Activated CD4-positive, alpha-beta T cell treated with anti-CD3 and anti-CD28 coated beads, Interleukin-10, Interleukin-2, amounts not matched to agents 100 ng/mL and 50 ng/mL, durations not matched to agents 16 hours and 8 hours (primary cell): Measurements from ENCODE around the gene CALN1.
"Not testable (repeated sequence)": the region's sequence is repeated elsewhere in the genome, so short reads cannot be mapped to it uniquely, and the experiment has no call there.

Experiments
- DNase-seq: peaks from one replicate; pipeline ENCODE4 v3.0.0-alpha.2; 2020

CALN1 gene

GRCh38 chr7:71937840-71938371, 474.2 kb downstream of the CALN1 start:
- no peak for DNase-seq

- no peak for DNase-seq
These were observed 476.5 kb downstream of the CALN1 start for GRCh38 chr7:71935674-71936073.

DNA sequence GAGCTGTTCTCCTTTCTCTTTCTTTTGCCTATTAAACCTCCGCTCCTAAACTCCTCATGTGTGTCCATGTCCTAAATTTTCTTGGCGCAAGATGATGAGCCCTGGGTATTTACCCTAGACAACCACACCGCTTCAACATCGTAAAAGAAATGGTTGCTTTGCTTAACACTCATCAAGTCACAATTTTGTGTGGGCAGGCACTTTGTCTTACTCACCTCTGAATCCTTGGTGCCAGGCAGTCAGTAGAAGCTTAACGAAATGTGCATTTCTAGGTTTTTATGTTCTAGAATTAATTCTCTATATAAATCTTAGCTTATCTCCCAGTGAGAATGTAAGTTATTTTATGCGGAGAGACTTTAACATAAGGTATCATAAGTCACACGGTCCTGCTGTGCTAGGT, 478.7 kb downstream of the CALN1 start:
- no peak for DNase-seq

GRCh38 chr7:71925663-71926062, 486.5 kb downstream of the CALN1 start:
- no peak for DNase-seq

- not testable (repeated sequence) for DNase-seq
These were observed 497.9 kb downstream of the CALN1 start for GRCh38 chr7:71914204-71914603.

DNA sequence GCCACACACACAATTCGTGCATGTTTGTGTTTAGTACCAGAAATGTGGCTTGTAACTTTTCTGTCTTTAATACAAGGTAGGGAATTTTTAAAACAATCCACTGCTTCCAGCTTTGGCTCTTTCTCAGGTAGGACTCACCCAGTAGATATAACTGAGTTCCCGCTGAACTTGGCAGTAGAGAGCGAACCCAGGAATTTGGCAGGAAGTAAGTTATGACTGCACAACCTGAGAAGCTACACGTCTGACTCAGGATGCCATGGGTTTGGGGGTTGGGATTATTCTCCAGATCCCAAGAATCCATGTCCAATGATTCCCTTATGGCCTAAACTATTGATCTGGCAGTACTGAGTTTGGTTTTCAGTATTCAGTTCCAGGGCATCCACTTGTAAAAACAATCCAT, 499.7 kb downstream of the CALN1 start:
- no peak for DNase-seq

DNA sequence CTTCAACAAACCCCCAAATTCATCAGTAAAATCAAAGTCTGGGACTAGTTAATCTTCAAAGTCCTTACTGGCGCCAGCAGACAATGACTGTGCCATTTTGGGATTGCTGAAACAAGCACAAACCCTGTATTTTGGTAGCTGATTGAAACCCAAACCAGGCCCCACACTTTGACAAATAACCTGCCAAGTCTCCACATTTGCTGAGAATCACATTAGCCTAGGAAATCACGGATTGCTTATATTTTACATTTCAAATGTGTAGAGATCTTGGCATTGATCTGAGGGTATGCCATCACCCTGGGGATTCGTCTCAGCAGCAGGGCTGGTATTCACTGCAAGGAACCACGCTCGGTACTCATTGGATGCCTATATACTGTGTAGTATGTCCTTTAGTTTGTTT, 501.1 kb downstream of the CALN1 start:
- no peak for DNase-seq

GRCh38 chr7:71905821-71906220, 506.3 kb downstream of the CALN1 start:
- DNase-seq: no peak

DNA sequence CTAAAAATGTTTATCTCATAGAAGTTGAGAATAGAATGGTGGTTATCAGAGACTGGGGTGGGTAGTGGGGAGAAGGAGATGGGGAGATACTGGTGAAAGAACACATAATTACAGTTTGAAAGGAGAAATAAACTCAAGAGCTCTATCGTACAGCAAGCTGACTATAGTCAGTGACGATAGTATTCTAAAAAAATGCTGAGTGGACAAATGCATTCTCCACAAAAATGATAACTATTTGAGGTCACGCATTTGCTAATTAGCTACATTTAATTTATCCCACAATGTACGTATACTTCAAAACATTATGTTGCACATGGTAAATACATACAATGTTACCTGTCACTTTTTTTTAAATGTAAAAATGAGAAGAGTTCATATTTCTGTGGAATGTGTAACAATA, 507.7 kb downstream of the CALN1 start:
- no peak for DNase-seq

DNA sequence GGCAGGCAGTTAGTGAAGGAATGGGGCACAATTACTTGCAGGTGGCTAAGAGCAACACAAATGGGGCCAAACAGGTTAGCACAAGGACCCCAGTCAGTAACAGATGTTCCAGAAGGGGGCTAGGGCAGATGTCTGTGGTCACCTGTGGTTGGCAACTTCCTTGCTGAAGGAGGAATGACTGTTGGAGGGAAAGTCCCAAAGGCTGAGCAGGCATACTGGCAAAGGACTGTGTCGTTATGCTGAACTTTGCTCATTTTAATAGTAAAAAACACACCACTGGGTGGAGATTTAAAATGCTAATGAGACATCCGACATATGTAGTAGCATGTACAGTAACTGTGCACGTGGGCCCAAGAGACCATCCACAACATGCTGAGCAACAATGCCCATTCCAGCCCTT, 511.6 kb downstream of the CALN1 start:
- peak; percentile 1 for DNase-seq

DNA sequence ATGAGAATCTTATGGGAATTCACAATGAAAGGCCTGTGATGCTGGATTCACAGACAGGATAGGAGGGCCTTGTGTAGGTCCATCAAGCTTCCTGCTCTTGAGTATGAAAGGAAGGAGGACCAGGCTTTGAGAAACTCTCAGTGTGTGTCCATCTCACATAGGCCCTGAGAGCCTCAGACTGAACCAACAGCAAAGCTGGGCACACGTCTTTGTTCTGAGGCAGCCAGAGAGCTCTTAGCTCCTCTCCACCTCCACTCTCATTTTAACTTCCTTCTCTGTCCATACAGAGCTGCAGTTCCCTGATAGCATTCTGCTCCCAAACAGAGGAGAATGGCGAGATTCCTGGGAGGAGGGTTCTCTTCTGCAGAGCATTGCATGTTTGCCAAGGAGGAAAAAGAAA, 515.6 kb downstream of the CALN1 start:
- DNase-seq: no peak

GRCh38 chr7:71886046-71886445, 526.1 kb downstream of the CALN1 start:
- DNase-seq: no peak

DNA sequence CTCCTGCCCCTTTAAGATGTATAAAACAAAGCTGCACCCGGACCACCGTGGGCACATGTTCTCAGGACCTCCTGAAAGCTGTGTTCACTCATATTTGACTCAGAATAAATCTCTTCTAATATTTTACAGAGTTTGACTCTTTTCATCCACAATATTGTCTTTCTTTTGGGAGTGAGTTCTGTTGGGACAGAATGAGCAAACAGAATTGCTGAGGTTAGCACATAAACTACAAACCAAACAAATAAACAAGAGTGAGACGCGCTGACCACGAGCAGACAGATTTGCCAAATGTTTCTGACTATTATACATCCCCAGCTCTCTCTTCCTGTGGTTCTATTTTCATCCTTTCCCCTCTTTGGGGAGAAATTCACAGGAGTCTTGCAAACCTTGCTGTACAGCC, 526.7 kb downstream of the CALN1 start:
- no peak for DNase-seq

DNA sequence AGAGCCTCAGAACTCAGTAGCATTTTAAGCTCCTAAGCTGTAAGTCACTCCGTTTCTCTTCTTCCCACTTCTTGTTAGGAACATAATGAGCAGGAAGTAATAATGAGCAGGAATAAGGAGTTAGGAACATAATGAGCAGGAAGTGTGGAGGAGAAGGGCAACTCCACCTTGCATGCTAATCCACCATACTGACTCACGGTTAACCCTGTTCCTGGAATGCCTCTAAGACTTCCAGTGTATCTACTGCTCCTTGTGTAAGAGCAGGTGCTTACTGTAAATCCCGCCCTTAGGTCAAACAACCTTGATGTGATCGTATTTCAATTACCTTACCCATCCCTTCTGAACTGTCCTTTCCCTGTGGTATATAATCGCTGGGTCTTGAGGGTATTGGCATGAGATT, 528.7 kb downstream of the CALN1 start:
- no peak for DNase-seq

DNA sequence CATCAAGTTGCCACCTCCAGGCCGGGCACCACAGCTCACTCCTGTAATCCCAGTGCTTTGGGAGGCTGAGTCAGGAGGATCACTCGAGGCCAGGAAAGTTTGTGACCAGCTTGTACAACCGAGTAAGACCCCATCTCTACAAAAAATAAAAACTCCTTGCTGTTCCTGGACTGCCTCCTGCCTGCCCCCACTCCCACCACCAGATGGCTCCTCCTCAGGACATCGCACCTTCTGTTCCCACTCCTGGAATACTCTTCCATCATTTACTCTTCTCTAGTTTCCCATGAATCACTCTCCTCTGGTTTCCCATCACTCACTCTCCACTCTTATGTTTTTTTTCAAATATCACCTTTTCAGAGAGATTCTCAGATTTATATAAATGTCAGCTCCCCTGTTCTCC, 540.7 kb downstream of the CALN1 start:
- DNase-seq: no peak

DNA sequence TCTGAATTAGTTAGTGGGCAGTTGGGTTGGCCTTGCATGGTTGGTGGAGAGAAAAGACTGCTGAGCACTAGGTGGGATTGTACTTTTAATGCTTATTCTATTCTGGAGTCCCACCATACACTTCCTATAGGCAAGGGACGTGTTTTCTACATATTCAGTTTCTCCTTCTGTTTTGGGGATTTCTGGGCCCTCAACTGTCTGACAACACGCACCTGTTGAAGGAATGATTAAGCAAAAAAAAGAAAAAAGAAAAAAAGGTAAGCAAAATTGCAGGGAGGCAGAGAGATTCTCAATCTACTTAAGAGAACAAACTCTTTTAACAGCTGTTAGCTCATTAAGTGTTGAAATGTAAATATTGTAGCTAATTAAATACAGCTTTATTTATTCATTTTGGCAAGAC, 541.3 kb downstream of the CALN1 start:
- DNase-seq: no peak

- peak; percentile 2 for DNase-seq
These were observed 543.3 kb downstream of the CALN1 start for GRCh38 chr7:71868797-71869196.

DNA sequence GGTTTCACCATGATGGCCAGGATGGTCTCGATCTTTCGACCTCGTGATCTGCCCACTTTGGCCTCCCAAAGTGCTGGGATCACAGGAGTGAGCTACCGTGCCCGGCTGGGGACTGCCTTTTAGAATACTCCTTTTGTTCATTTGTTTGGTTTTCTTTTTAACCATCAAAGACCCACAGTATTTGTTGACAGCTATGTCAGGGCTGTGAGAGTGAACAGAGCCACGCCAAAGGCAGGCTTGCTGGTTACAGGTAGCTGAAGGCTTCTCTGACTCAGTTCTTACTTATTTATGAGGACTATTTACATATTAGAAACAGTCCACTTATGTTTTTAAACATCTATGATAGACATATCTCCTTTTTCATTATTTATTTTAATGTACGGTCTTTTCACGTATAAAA, 544.5 kb downstream of the CALN1 start:
- no peak for DNase-seq

- DNase-seq: no peak
These were observed 547.0 kb downstream of the CALN1 start for GRCh38 chr7:71865172-71865571.

- DNase-seq: no peak
These were observed 548.0 kb downstream of the CALN1 start for GRCh38 chr7:71864130-71864529.

GRCh38 chr7:71860572-71860971, 551.6 kb downstream of the CALN1 start:
- DNase-seq: no peak

DNA sequence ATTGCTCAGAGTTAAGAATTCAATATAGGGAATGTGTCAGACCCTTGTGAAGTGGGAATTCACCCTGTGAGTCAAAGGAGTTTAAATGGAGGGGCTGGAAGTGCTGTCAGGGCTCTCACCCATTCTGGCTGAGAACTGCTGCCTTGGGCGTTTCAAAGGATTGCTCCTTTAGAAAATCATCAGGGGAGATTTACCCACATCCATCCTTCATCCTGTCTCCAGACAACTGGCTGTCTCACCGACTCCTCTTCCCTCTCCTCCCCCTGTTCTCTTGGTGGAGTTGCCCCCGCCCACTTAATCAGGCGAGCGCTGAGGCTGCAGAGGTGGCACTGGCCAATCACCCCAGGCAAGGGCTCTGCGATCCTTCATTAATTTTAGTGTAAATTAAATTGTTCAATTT, 554.8 kb downstream of the CALN1 start:
- DNase-seq: no peak

- no peak for DNase-seq
These were observed 557.4 kb downstream of the CALN1 start for GRCh38 chr7:71854546-71855397.

DNA sequence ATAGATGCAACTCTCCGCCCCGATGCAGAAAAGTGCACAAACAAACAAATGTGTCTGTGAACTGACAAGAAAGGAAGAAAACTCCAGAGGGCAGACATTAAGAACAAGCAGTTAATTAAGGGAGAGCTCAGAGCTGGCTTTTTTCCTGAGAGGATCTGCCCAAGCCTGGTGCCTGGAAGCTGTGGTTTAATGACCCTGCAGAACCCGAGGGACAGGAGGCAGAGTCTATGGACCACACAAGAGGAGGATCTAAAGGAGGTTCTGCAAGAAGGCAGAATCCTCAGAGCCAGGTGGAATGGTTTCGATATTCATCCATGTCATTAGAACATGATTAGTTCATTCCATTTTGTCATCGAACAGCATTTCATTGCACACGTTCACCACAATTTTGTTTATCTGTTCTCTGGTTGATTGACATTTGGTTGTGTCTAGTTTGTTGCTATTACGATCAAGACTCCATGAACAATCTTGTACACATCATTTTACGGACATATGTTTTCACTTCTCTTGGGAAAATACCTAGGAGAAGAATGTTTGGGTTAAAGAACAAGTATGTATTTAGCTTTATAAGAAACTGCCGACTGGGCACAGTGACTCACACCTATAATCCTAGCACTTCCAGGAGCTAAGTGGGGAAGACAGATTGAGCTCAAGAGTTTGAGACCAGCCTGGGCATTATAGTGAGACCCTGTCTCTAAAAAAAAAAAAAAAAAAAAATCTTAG, 560.2 kb downstream of the CALN1 start:
- DNase-seq: no peak
